ENCODE data around the gene CEP170B.
A peak's percentile ranks its signal among the peaks of the same experiment; 100 is the strongest.
"Not testable (repeated sequence)": the region's sequence is repeated elsewhere in the genome, so short reads cannot be mapped to it uniquely, and the experiment has no call there.

CEP170B gene

GRCh38 chr14:104919152-104919992 lies 54.3 kb downstream of the CEP170B start:
- DNase-seq, result not testable (repeated sequence)

GRCh38 chr14:104919993-104920315 lies 54.9 kb downstream of the CEP170B start:
- no peak for DNase-seq

DNA sequence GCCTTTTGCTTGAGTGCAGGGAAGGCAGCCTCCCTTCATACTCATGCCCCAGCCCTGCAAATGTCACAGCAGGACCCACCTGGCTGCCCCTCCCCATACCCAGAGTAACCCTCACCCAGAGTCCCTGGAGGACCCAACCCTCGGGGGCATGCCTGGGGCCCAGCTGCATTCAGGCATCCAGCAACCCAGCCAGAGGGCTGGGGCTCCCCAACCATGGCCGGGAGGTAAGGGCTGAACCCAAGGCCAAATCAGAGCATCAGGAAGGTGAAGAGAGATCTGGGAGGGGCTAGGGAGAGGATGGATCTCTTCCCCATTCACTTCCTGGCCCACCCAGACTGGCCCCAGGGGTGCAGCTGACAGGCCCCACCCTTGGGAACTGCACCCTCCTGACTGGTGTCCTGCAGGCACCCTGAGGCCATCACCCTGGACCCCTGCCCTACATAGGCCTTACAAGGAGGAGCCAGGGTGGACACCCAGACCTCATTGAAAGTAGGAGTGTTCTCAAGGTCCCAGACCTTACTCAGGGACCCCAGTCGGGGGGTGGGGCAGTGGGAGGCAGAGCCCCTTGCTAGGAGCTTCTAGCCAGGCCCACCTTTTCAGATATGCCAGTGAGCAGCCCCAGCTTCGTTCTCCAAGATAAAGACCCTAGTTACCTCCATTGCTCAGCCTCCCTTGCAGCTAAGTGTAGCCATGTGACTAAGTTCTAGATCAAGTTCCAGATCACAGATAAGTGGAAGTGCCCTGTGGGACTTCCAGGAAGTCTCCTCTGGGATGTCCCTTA lies 58.8 kb downstream of the CEP170B start:
- no peak for DNase-seq

DNA sequence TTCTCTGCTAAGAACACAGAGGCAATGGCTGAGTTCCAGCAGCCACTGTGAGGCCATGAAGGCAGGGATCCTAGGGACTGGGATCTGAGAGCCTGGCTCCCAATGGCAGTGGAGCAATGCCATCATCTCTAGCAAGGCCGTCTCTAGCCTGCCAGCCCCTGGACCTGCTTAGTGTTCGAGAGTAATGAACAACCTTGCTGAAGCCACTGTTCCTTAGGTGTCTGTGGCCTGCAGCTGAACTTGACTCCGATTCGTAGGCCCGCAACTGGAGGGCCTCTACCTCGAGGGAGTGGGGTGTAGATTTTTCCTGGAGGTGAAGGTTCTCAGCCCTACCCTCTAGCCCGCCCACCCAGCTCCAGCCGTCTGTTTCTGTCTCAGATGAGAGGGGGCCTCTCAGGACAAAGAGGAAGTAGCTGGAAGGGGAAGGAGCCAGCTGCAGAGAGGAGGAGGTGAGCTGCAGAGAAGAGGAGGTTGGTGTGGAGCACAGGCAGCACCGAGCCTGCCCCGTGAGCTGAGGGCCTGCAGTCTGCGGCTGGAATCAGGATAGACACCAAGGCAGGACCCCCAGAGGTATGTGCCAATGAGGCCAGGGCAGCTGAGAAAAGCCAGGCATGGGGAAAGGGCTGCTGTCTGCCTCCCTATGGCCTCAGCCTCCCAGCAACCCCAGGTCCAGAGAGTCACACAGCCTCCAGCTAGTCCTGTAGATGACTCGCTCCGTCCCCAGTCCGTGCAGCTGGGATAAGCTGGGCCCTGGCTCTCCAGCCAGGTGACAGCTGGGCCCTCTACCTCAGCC lies 59.5 kb downstream of the CEP170B start, which contains the start of gene PLD4:
TSS of gene PLD4 (plus strand) at position 459 of the 793 bp plus-strand sequence. CDS start 2,262 bp downstream, outside the sequence.
- peak; percentile 7 for DNase-seq

- DNase-seq, result no peak
Observed at GRCh38 chr14:104925214-104925854, 60.3 kb downstream of the CEP170B start.

DNA sequence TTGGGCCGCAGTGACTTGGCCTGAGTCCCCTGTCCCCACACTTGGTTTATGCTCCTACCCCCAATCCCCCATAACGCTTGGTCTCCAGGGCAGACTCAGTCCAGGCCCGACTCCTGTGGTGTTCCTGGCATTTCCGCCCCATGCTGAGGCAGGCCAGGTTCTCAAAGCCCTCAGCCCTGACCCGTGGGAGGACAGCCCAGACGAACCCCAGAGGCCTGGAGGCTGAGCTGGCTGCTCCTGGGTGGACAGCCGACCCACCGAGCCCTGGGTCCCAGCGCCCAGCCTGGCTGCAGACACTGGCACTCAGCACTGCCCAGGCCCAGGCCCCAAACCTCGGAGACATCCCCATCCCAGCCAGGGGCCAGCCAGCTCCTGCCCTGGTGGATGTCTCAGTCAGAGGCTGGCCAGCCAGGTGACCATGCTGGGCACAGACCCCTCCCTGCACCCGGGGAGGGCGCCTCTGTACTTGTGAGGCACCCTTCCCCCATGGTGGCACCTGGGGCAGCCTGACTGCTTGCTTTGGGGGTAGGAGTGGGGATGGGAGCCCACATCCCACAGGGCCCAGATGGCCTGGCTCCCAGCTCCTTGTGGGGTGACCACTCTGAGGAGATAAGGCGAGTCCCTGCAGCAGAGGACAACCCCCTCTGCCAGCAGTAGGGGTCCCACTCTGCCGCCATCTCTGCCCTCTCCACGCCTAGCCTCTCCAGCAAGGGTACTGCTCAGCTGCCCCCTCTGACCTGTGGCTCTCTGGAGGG lies 61.0 kb downstream of the CEP170B start:
- DNase-seq, result no peak

DNA sequence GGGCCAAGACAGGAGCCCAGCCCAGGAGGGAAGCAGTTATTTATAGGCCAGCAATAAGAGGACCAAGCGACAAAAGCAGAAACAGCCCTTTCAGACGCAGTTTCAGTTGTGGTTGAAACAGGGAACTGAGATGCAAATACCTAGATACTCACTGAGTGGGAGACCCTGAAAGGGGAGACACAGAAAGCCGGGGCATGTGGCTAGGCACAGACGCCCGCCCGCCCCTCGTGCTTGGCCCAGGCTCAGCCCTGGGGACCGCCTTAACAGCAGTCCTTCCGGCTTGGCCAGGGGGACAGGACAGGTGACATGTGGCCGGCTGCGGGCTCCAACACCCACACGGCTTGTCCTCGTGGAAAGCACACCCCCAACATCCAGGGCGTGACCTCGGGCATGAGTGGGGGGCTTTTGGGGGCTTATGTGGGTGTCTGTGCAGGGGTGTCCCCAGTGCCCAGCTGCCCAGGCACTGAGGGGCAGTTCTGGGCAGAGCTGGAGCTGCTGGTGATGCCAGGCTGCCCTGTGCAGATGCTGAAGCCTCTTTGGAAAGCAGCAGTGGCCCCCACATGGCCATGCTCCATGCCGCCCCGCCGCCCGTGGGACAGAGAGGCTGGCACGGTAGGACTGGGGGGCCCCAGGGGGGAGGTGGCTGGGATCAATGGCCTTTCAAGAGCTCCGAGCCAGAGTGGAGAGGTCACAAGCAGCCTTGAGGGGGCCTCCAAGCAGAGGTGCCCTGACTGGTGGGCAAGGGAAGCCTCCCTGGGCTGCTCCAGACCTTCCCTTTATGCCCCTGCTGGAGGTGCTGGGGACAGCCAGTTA lies 61.8 kb downstream of the CEP170B start:
- no peak for DNase-seq

- DNase-seq, result no peak
Observed at GRCh38 chr14:104927432-104927816, 62.4 kb downstream of the CEP170B start.

DNA sequence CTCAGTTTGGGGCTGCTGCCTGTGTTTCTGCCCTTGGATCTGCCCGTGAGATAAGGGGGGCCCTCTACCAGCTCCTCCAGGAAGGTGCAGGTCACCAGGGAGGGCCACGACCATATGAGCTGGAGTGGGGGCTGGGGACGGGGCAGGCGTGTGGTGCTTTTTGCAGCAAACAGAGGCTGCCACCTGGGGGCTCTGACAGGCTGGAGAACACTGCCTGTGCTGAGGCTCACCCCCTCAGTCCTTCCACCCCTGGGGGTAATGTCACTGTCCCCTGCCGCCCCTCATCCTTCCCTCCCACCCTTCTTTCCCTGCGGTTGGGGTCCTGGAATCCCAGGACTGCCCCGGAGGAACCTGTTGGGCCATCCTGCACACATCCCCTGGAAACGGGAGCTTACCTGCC lies 62.8 kb downstream of the CEP170B start:
- no peak for DNase-seq

- no peak for DNase-seq
Observed at GRCh38 chr14:104928391-104929133, 63.5 kb downstream of the CEP170B start.

DNA sequence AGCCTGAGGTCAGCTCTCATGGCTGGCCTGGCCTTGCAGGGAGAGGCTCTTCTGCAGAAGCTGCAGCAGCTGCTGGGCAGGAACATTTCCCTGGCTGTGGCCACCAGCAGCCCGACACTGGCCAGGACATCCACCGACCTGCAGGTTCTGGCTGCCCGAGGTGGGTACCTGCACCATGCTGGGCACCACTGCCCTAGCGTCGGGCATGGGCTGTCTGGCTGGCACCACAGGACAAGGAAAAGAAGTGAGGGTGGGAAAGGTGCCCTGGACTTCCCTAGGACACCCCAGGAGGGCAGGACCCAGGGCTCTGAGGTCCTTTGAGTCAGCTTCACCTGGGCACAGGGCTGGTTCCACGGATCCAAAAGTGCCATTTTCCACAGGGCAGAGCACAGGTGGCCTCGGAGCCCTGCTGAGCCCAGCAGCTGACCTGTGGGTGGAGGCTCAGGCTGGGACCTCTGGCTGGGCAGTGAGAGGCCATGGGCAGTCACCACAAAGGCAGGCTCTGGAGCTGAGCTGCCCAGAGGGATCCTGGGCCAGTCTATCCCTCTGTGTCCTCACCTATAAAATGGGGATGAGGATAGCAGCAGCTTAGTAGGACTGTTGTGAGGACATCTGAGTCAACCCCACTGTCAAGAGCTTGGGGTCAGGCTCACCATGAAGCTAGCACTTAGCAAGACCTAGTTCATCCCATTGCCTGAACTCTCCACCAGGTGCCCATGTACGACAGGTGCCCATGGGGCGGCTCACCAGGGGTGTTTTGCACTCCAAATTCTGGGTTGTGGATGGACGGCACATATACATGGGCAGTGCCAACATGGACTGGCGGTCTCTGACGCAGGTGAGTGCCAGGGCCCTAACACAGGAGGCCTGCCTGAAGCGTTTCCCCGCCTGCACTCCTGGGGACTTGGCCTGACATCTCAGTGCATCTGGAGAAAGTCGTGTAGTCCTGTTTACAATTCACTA lies 64.5 kb downstream of the CEP170B start:
- no peak for DNase-seq

DNA sequence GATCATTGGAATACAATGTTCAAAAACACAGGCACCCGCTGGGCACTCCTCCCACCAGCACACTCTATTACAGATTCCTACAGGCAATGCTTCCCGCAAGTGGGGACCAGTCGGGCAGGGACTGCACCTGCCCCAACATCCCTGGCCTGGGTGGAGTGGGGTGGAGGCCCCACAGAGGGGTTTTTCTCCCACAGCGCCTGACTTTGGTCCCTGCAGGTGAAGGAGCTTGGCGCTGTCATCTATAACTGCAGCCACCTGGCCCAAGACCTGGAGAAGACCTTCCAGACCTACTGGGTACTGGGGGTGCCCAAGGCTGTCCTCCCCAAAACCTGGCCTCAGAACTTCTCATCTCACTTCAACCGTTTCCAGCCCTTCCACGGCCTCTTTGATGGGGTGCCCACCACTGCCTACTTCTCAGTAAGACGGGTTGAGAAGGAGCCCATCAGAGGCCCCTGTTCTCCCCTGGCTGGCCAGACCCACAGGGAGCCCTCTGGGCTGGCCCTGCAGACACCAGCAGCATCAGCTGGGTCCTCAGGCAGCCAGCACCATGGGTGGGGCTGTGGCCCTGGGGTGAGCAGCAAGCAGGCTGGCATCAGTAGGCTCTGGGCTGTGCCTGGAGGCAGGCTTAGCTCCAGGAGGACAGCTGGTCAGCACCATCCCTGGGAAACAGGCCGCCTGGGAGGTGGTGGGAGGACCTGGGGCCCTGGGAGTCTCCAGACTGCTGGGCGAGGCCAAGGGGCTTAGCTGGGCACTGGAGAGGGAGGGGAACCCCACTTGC lies 65.6 kb downstream of the CEP170B start:
- no peak for DNase-seq

DNA sequence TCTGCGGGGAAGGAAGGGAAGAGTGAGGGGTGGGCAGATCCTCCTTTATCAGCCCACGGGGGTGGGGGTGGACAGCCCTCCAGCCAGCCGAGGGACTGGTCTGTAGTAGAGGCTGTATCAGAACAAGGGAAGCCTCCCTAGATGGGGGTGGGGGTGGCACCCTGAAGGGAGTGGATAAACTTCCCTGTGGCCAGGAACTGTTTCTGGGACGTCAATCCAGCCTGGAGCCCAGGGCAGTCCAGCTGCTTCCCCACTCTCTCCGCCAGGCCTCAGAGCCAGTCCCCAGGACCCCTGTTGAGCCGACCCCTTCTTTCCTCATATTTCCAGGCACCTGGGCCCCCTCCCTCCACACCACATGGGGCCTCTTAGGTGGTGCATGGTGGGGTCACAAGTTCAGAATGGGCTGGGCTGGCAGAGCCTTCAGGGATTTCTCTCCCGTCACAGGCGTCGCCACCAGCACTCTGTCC lies 66.3 kb downstream of the CEP170B start:
- DNase-seq, result no peak

DNA sequence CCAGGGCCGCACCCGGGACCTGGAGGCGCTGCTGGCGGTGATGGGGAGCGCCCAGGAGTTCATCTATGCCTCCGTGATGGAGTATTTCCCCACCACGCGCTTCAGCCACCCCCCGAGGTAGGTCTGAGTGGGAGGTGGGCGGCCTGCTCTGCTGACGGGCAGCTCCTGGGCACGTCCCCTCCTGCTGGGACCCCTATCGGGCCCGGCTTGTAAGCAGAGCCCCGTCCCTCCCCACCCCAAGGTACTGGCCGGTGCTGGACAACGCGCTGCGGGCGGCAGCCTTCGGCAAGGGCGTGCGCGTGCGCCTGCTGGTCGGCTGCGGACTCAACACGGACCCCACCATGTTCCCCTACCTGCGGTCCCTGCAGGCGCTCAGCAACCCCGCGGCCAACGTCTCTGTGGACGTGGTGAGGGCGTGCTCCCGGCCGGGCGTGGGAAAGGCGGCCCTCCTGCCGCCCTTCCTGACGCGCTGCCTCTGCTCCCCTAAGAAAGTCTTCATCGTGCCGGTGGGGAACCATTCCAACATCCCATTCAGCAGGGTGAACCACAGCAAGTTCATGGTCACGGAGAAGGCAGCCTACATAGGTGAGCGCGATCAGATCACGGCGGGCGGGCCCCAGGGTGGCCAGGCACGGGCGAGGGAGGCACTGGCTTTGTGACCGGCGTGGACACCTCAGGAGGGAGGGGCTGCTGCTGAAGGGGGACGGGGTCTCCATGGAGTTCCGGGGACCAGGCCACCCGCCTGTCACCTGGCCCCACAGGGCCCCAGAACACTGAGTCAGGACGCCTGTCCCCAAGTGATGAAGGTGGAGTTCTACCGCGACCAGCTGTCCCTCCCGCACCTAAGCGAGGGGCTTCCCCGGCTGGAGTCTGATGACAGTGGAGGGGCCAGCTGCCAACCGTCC lies 67.0 kb downstream of the CEP170B start:
- DNase-seq, result no peak

GRCh38 chr14:104932676-104933631 lies 67.9 kb downstream of the CEP170B start:
- DNase-seq, result peak; percentile 43

All from DMS 273 treated with DMSO at 0.1 percent for 48 hours (cell line).